RWPE1 (cell line): ENCODE results near the gene PIK3AP1.
"Not testable (repeated sequence)": the region's sequence is repeated elsewhere in the genome, so short reads cannot be mapped to it uniquely, and the experiment has no call there.

Source experiments
- CTCF ChIA-PET: fragments of 350-600 bp; sonication (Branson Sonifier 250); formaldehyde crosslinking; extraction: SDS; loops from one replicate; lab custom pipeline; 2021; lab: Yijun Ruan, JAX
- POLR2A ChIA-PET: fragments of 400-600 bp; formaldehyde crosslinking; extraction: SDS; loops from one replicate; lab custom pipeline; 2020; ENCODE audit warnings: antibody characterized with exemption; ENCODE audit not compliant: low non-redundant PET; lab: Yijun Ruan, JAX
- DNase-seq: peaks from one replicate; pipeline ENCODE4 v3.0.0; 2012; ENCODE audit warnings: low spot score
- H3K27ac ChIP-seq: fragments of 450-650 bp; 2 replicates; pipeline ENCODE4 v1.5.1; 2017
- TF ChIP-seq, protein P1 (sequence below): fragments of 450-650 bp; conservative IDR thresholded peaks from 2 replicates; pipeline ENCODE4 v1.5.1; 2017; ENCODE audit warnings: low read depth, mild to moderate bottlenecking

Gene PIK3AP1

DNA sequence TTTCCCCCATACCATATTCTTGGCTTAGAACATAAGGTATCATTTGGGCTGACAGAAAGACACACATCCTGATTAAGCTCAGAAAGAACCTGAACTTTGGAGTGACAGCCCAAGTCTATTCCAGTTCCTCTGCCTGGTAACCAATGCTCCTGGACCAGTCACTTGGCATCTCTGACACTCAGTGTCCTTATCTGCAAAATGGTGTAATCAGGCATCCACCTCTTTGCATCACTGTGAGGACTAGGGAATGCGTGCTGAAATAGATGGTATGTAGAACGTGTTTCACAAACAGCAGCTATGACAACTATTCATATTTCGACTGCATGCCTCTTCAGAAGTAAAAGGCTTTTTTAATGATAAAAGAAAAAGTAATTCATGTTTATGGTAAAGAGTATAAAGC is 26.2 kb upstream of the PIK3AP1 start:
- no peak for DNase-seq
- ChIA-PET POLR2A (no interaction called here), CTCF (interaction anchor here (0.9 kb wide), 1 partner anchor 219 kb away, joined by 3 read pairs; no protein-coding TSS in a partner anchor)
- TF ChIP-seq, protein P1, sequence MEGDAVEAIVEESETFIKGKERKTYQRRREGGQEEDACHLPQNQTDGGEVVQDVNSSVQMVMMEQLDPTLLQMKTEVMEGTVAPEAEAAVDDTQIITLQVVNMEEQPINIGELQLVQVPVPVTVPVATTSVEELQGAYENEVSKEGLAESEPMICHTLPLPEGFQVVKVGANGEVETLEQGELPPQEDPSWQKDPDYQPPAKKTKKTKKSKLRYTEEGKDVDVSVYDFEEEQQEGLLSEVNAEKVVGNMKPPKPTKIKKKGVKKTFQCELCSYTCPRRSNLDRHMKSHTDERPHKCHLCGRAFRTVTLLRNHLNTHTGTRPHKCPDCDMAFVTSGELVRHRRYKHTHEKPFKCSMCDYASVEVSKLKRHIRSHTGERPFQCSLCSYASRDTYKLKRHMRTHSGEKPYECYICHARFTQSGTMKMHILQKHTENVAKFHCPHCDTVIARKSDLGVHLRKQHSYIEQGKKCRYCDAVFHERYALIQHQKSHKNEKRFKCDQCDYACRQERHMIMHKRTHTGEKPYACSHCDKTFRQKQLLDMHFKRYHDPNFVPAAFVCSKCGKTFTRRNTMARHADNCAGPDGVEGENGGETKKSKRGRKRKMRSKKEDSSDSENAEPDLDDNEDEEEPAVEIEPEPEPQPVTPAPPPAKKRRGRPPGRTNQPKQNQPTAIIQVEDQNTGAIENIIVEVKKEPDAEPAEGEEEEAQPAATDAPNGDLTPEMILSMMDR = no peak
- no peak overlapping the region for H3K27ac ChIP-seq

DNA sequence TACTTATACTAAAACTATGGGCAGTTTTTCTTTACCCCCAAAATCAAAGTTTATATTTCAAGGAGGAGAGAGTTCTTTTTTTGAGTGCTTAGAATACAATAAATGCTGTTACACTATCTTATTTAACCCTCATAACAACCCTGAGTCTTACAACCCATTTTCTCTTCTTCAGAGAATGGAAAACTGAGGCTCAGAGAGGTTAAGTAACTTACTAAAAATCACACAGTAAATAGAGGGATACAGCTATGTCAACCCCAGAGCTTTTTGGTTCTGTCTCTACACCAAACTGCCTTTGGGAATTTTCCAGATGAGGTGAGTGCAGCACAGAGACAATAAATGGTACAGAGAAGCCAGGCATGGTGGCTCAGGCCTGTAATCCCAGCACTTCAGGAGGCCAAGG is 25.6 kb upstream of the PIK3AP1 start:
- H3K27ac ChIP-seq = no peak overlapping the region
- CTCF ChIA-PET = no interaction called here
- DNase-seq = no peak
- POLR2A ChIA-PET = no interaction called here
- TF ChIP-seq, protein P1 = no peak

DNA sequence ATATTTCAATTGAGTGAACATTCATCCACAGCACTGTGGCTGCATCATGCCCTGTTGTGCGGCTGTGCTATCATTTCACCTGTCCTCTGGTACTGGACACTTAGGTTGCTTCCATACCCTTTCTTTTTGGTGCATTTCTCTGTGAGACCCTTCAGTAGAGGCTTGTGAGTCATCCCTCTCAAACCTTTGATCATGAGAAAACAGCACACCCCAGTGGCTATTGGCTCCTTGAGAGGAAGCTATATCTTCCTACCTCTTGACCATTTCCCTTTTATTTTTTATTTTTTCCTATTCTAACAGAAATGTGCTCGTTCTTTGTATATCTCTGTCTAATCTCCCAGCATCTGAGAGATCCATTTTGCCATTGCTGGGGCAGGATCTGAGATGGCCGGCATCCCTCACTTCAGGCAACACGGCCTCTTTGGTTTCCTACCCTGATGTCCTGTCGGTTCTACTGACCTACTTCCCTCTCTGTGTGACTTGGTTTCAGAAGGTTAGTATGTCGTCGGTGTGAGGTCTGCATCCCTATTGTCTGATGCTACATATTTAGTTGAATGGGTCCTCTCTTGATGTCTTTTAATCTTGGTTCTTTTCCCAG is 23.8 kb upstream of the PIK3AP1 start:
- TF ChIP-seq, protein P1 = no peak
- ChIA-PET CTCF (interaction anchor here (0.6 to 1.5 kb wide), 3 partner anchors 59 to 441 kb away, joined by 3 to 8 read pairs (median 3); no protein-coding TSS in a partner anchor), POLR2A (no interaction called here)
- no peak overlapping the region for H3K27ac ChIP-seq
- DNase-seq = no peak

- H3K27ac ChIP-seq, POLR2A ChIA-PET, DNase-seq: not testable (repeated sequence)
- CTCF ChIA-PET = interaction anchor here (1.3 to 1.4 kb wide), 2 partner anchors 98 to 346 kb away, joined by 3 read pairs; no protein-coding TSS in a partner anchor
Observed at GRCh38 chr10:96741557-96741956, 21.2 kb upstream of the PIK3AP1 start.

DNA sequence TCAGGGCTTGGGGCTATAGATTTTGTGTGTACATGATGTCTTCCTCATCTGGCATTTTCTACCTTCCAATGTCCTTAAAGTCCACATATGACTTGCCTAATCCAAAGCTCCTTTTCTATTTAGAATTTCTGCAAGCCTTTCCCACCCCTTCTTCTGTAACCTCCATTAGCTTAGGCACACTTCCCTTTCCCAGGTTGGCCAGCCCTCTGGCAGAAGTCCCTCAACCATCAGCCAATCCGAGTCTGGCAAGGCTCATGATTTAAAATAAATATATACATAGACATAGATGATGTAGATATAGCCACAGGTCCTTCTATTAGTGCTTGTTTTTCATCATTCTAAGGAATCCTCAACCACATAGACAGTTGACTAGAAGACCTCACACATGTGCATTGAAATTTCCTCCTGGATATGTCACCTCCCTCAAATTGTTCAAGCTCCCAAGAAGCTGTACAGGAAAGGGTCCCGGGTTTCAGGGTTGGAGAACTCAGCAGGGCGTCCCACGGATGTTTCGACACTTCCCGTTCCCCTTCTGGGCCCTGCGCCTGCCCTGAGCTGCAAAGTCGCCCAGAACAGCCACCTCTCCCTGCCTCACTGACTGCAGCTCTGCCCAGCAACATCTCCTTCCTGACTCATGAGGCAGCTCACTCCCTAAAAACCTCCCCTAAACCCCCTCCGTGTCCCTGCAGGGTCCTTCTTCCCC is 20.4 kb upstream of the PIK3AP1 start:
- ChIA-PET POLR2A (no interaction called here), CTCF (interaction anchor here (1.3 to 1.4 kb wide), 2 partner anchors 98 to 345 kb away, joined by 3 read pairs; no protein-coding TSS in a partner anchor)
- DNase-seq = no peak

DNA sequence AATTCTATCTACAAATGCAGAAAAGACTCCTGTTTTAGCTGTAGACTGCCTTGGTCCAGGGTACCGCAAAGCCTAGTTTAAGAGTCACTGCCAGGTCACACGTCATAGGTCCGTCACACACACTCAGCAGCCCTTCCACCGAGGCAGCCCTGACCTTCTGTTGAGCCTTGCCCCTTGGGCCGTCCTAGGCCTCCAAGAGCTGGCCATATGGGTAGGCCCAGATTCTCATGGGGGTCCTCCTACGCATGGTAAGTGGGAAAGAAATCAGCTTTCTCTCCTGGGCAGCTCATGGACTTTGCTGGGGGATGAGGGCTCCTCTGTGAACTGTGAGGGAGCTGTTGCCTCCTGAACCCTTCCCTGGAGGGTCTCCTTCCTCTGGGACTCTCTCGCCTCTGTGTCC is 19.8 kb upstream of the PIK3AP1 start:
- TF ChIP-seq, protein P1 = no peak
- ChIA-PET POLR2A (no interaction called here), CTCF (interaction anchor here (1.3 to 1.4 kb wide), 2 partner anchors 97 to 345 kb away, joined by 3 read pairs; no protein-coding TSS in a partner anchor)
- H3K27ac ChIP-seq = no peak overlapping the region
- DNase-seq = no peak

More for the DNA sequence above, 20.4 kb upstream of the PIK3AP1 start:
- TF ChIP-seq, protein P1 = no peak
- no peak overlapping the region for H3K27ac ChIP-seq

DNA sequence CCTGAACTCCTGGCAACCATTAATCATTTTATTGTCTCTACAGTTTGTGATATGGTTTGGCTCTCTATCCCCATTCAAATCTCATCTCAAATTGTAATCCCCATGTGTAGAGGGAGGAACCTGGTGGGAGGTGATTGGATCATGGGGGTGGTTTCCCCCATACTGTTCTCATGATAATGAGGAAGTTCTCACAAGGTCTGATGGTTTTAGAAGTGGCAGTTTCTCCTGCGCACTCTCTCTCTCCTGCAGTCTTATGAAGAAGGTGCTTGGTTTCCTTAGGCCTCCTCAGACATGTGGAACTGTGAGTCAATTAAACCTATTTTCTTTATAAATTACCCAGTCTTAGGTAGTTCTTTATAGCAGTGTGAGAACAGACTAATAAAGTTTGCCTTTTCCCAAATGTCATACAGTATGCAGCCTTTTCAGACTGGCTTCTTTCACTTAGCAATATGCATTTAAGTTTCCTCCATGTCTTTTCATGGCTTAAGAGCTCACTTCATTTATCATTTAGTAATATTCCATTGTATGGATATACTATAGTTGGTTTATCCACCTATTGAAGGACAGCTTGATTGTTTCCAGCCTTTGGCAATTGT is 17.1 kb upstream of the PIK3AP1 start:
- DNase-seq, H3K27ac ChIP-seq, POLR2A ChIA-PET: not testable (repeated sequence)
- CTCF ChIA-PET = interaction anchor here (0.6 kb wide), 1 partner anchor 121 kb away, joined by 3 read pairs; no protein-coding TSS in a partner anchor
